NT2/D1 (cell line): ENCODE data around the gene NR3C1.

Experiments
- DNase-seq: peaks from one replicate; pipeline ENCODE4 v3.0.0-alpha.2; 2011; ENCODE audit warnings: low read depth, low spot score
- H3K27me3 ChIP-seq: 2 replicates; pipeline ENCODE4 v1.6.0; 2011; ENCODE audit warnings: mild to moderate bottlenecking; ENCODE audit not compliant: insufficient read length, insufficient read depth
- H3K36me3 ChIP-seq: 2 replicates; pipeline ENCODE4 v1.6.1; 2011; ENCODE audit warnings: mild to moderate bottlenecking, low read length, mixed read lengths; ENCODE audit not compliant: insufficient read depth, insufficient read length
- H3K4me1 ChIP-seq: 2 replicates; pipeline ENCODE4 v1.5.1; 2011; ENCODE audit not compliant: insufficient read depth, insufficient read length
- H3K4me3 ChIP-seq: 2 replicates; pipeline ENCODE4 v1.5.1; 2011; ENCODE audit warnings: low read depth; ENCODE audit not compliant: insufficient read length
- H3K9ac ChIP-seq: 2 replicates; pipeline ENCODE4 v1.6.0; 2011; ENCODE audit warnings: low read depth; ENCODE audit not compliant: insufficient read length
- H3K9me3 ChIP-seq: 2 replicates; pipeline ENCODE4 v1.5.1; 2011; ENCODE audit warnings: mild to moderate bottlenecking, low read length; ENCODE audit not compliant: insufficient read depth
- SUZ12 ChIP-seq: IDR thresholded peaks from 2 replicates; pipeline ENCODE4 v1.6.1; 2011; ENCODE audit not compliant: insufficient read length, insufficient read depth; ENCODE audit errors: extremely low read depth
- YY1 ChIP-seq: IDR thresholded peaks from 2 replicates; pipeline ENCODE4 v1.6.1; 2011; ENCODE audit not compliant: insufficient read length, insufficient read depth
- ZNF274 ChIP-seq: IDR thresholded peaks from 2 replicates; pipeline ENCODE4 v1.6.1; 2011; ENCODE audit warnings: mild to moderate bottlenecking, low read depth, low read length

NR3C1 gene

GRCh38 chr5:143244000-143244736, 159.3 kb downstream of the NR3C1 start:
- Histone ChIP-seq H3K4me1 (peaks cover 2% of the 10 kb centered on the region), H3K4me3 (no peak overlapping the region), H3K9me3 (no peaks in the 10 kb centered on the region; the same call in 1 of the 2 replicates), H3K27me3 (no peaks in the 10 kb centered on the region), H3K36me3 (no peaks in the 10 kb centered on the region), H3K9ac (no peak overlapping the region)
- no peak for TF ChIP-seq YY1
- TF ChIP-seq ZNF274: no peak
- TF ChIP-seq SUZ12: no peak
- DNase-seq: no peak

- Histone ChIP-seq H3K4me3 (no peak overlapping the region), H3K27me3 (no peaks in the 10 kb centered on the region), H3K4me1 (peaks cover 2% of the 10 kb centered on the region), H3K9me3 (no peaks in the 10 kb centered on the region; the same call in 1 of the 2 replicates), H3K9ac (no peak overlapping the region), H3K36me3 (no peaks in the 10 kb centered on the region)
- DNase-seq: no peak
- no peak for TF ChIP-seq SUZ12
- TF ChIP-seq ZNF274: no peak
- no peak for TF ChIP-seq YY1
Measured at GRCh38 chr5:143243103-143243502, 160.4 kb downstream of the NR3C1 start.

GRCh38 chr5:143241892-143242291, 161.6 kb downstream of the NR3C1 start:
- Histone ChIP-seq H3K36me3 (no peaks in the 10 kb centered on the region), H3K4me1 (peaks cover 2% of the 10 kb centered on the region), H3K9ac (no peak overlapping the region), H3K27me3 (no peaks in the 10 kb centered on the region), H3K4me3 (no peak overlapping the region), H3K9me3 (no peaks in the 10 kb centered on the region)
- TF ChIP-seq SUZ12 (no peak), ZNF274 (no peak), YY1 (no peak)
- DNase-seq: no peak

- no peak for DNase-seq
- no peak for TF ChIP-seq SUZ12
- TF ChIP-seq ZNF274: no peak
- TF ChIP-seq YY1: no peak
- Histone ChIP-seq H3K27me3 (no peaks in the 10 kb centered on the region), H3K36me3 (no peaks in the 10 kb centered on the region), H3K9ac (no peak overlapping the region), H3K9me3 (no peaks in the 10 kb centered on the region), H3K4me3 (no peak overlapping the region), H3K4me1 (peaks cover 2% of the 10 kb centered on the region)
Measured at GRCh38 chr5:143239882-143240518, 163.5 kb downstream of the NR3C1 start.

- peaks cover 2% of the 10 kb centered on the region for H3K4me1 ChIP-seq
- no peak for TF ChIP-seq ZNF274
- TF ChIP-seq YY1: no peak
Measured at GRCh38 chr5:143238620-143239019, 164.9 kb downstream of the NR3C1 start.

GRCh38 chr5:143237664-143238063, 165.8 kb downstream of the NR3C1 start:
- DNase-seq: no peak
- Histone ChIP-seq H3K9me3 (no peaks in the 10 kb centered on the region), H3K4me3 (no peak overlapping the region), H3K4me1 (peaks cover 2% of the 10 kb centered on the region), H3K9ac (no peak overlapping the region), H3K36me3 (no peaks in the 10 kb centered on the region), H3K27me3 (no peaks in the 10 kb centered on the region)
- no peak for TF ChIP-seq YY1
- no peak for TF ChIP-seq SUZ12
- TF ChIP-seq ZNF274: no peak

More at GRCh38 chr5:143238620-143239019, 164.9 kb downstream of the NR3C1 start:
- no peaks in the 10 kb centered on the region for H3K27me3 ChIP-seq
- no peak overlapping the region for H3K4me3 ChIP-seq
- no peaks in the 10 kb centered on the region for H3K36me3 ChIP-seq
- no peak overlapping the region for H3K9ac ChIP-seq
- DNase-seq: no peak
- H3K9me3 ChIP-seq: no peaks in the 10 kb centered on the region

- no peaks in the 10 kb centered on the region for H3K27me3 ChIP-seq
- H3K4me1 ChIP-seq: peaks cover 2% of the 10 kb centered on the region
- no peak for DNase-seq
- H3K4me3 ChIP-seq: no peak overlapping the region
- TF ChIP-seq ZNF274 (no peak), YY1 (no peak), SUZ12 (no peak)
- no peak overlapping the region for H3K9ac ChIP-seq
- H3K9me3 ChIP-seq: no peaks in the 10 kb centered on the region
- H3K36me3 ChIP-seq: no peaks in the 10 kb centered on the region
Measured at GRCh38 chr5:143236682-143237081, 166.8 kb downstream of the NR3C1 start.
